GM23338 (cell line): Measurements from ENCODE around the gene DPH1. TPM values are rescaled to one million over a fixed set of nuclear protein-coding genes. Genes with fewer than 3 reads are reported as not detected.

ENCODE experiments used
- ATAC-seq: fragments of 200-7000 bp; cut with Tn5 transposase; 3 replicates; pipeline ENCODE4 v1.9.1; 2020
- DNase-seq: peaks from one replicate; pipeline ENCODE4 v3.0.0-alpha.2; 2015; ENCODE audit warnings: low spot score
- H2AFZ ChIP-seq: fragments of 200-600 bp; sonication (generic); 2 replicates; pipeline ENCODE4 v1.8.0; 2016; ENCODE audit warnings: antibody characterized with exemption, mild to moderate bottlenecking, moderate library complexity
- H3F3A ChIP-seq: fragments of 200-600 bp; sonication (generic); replicated peaks from 2 replicates; pipeline ENCODE4 v1.8.0; 2017; ENCODE audit warnings: antibody characterized with exemption, mixed run types, low read depth
- H3K27ac ChIP-seq: fragments of 200-600 bp; sonication (generic); 2 replicates; pipeline ENCODE4 v1.6.1; 2016; ENCODE audit warnings: low read depth
- H3K27me3 ChIP-seq: fragments of 200-600 bp; sonication (generic); 2 replicates; pipeline ENCODE4 v1.8.0; 2016; ENCODE audit warnings: mild to moderate bottlenecking, mixed run types, moderate library complexity; ENCODE audit not compliant: insufficient read depth
- H3K36me3 ChIP-seq: fragments of 200-600 bp; sonication (generic); 2 replicates; pipeline ENCODE4 v1.8.0; 2016; ENCODE audit warnings: mild to moderate bottlenecking; ENCODE audit not compliant: insufficient read depth
- H3K4me1 ChIP-seq: fragments of 200-600 bp; sonication (generic); 2 replicates; pipeline ENCODE4 v1.8.0; 2016; ENCODE audit warnings: mild to moderate bottlenecking, moderate library complexity; ENCODE audit not compliant: insufficient read depth
- H3K4me2 ChIP-seq: fragments of 200-600 bp; sonication (generic); 2 replicates; pipeline ENCODE4 v1.7.1; 2017; ENCODE audit warnings: mixed run types
- H3K4me3 ChIP-seq: fragments of 200-600 bp; sonication (generic); 2 replicates; pipeline ENCODE4 v1.6.1; 2016; ENCODE audit warnings: mixed run types
- H3K79me2 ChIP-seq: fragments of 200-600 bp; sonication (generic); replicated peaks from 2 replicates; pipeline ENCODE4 v1.8.0; 2017; ENCODE audit warnings: mild to moderate bottlenecking; ENCODE audit not compliant: insufficient read depth
- H3K9me2 ChIP-seq: fragments of 200-600 bp; sonication (generic); 2 replicates; pipeline ENCODE4 v1.8.0; 2017; ENCODE audit not compliant: insufficient read depth
- H4K20me1 ChIP-seq: fragments of 200-600 bp; sonication (generic); replicated peaks from 2 replicates; pipeline ENCODE4 v1.8.0; 2017; ENCODE audit warnings: mild to moderate bottlenecking; ENCODE audit not compliant: insufficient read depth
- H3K27ac Mint-ChIP-seq: 2 replicates; pipeline ENCODE4 v1.8.0; 2020; ENCODE audit warnings: inconsistent platforms, mild to moderate bottlenecking, moderate library complexity, mixed read lengths
- H3K27me3 Mint-ChIP-seq: 3 replicates; pipeline ENCODE4 v1.8.0; 2022; ENCODE audit warnings: low read depth, mild to moderate bottlenecking, moderate library complexity, mixed read lengths, inconsistent platforms; ENCODE audit not compliant: insufficient read depth, poor library complexity
- H3K36me3 Mint-ChIP-seq: 3 replicates; pipeline ENCODE4 v1.8.0; 2021; ENCODE audit warnings: low read depth, mild to moderate bottlenecking, inconsistent platforms, moderate library complexity, mixed read lengths
- H3K4me1 Mint-ChIP-seq: 3 replicates; pipeline ENCODE4 v1.8.0; 2020; ENCODE audit warnings: mild to moderate bottlenecking, inconsistent platforms, mixed read lengths
- H3K4me3 Mint-ChIP-seq: 3 replicates; pipeline ENCODE4 v1.8.0; 2021; ENCODE audit warnings: moderate library complexity, mild to moderate bottlenecking, inconsistent platforms, mixed read lengths
- H3K9me3 Mint-ChIP-seq: 3 replicates; pipeline ENCODE4 v1.8.0; 2020; ENCODE audit warnings: moderate library complexity, mild to moderate bottlenecking, inconsistent platforms, mixed read lengths
- EZH2phosphoT487 ChIP-seq: fragments of 200-600 bp; sonication (generic); IDR thresholded peaks from one replicate; pipeline ENCODE4 v1.8.1; 2018; ENCODE audit warnings: antibody characterized with exemption; ENCODE audit not compliant: unreplicated experiment
- STAT1 ChIP-seq: IDR thresholded peaks from one replicate; pipeline ENCODE4 v1.6.1; 2016; ENCODE audit warnings: antibody characterized with exemption; ENCODE audit not compliant: unreplicated experiment
- microRNA counts: library from miRNA; unstranded; fragments of <30 nt; microRNA quantifications from one replicate; lab custom pipeline; 2017
- microRNA-seq: library from miRNA; unstranded; fragments of <30 nt; microRNA quantifications from one replicate; pipeline ENCODE4, GENCODE V29; 2017
- polyA plus RNA-seq: library from polyadenylated mRNA; unstranded; fragments of >200 nt; fragmentation: Nextera tagmentation; extraction: Ambion mirVana; gene quantifications from 2 replicates; pipeline ENCODE4 v1.2.1, GENCODE V29; 2016
- small RNA-seq: library from RNA; depleted of rRNA; stranded (forward); fragments of <200 nt; gene quantifications from one replicate; pipeline ENCODE3, GENCODE V24; 2014; ENCODE audit warnings: low replicate concordance
- total RNA-seq: library from RNA; depleted of rRNA; stranded (reverse); fragments of >200 nt; shearing (Covaris generic); gene quantifications from 2 replicates; pipeline ENCODE4 v1.2.3, GENCODE V29; 2014; rRNA removed
- TF ChIP-seq, protein P1 (sequence below): fragments of 250-450 bp; sonication (Bioruptor Pico); IDR thresholded peaks from 2 replicates; pipeline ENCODE4 v1.5.0; 2020; ENCODE audit warnings: mild to moderate bottlenecking, moderate library complexity

Gene DPH1
- total and polyA plus RNA-seq, 2 experiments from 2014 or later: 11.8 to 28.2 TPM

DNA sequence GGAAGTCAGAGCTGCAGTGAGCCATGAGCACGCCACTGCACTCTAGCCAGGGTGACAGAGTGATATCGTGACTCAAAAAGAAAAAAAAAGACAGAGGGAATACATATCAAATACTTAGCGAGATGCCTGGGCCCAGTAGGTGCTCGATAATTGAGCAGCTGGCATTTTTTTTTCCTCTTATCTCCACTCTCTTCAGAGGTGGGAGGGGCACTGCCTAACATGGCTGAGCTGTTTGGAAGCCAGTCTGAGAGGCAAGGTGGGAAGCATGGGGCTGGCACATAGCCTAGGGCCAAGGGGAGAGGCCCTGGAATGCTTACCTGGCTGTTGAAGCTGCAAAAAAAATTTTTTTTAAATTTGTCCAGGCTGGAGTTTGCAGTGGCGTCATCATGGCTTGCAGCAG lies 63.4 kb downstream of the DPH1 start:
- Histone ChIP-seq H3K36me3 (no peaks in the 10 kb centered on the region), H3K79me2 (no peaks in the 10 kb centered on the region), H3K27ac (no peak overlapping the region), H2AFZ (no peak overlapping the region), H4K20me1 (no peaks in the 10 kb centered on the region), H3K4me1 (peaks cover 24% of the 10 kb centered on the region), H3K4me2 (no peak overlapping the region), H3K9me2 (no peaks in the 10 kb centered on the region), H3K4me3 (no peak overlapping the region), H3F3A (0 out of 2 replicates have a peak, but pooled peaks cover 2% of the 10 kb centered on the region), H3K27me3 (no peaks in the 10 kb centered on the region)
- no peak for DNase-seq
- H3K27ac Mint-ChIP-seq: no peak overlapping the region
- H3K27me3 Mint-ChIP-seq: peaks cover 7% of the 10 kb centered on the region
- no peak overlapping the region for H3K4me3 Mint-ChIP-seq
- no peak for ATAC-seq
- TF ChIP-seq EZH2phosphoT487: no peak
- TF ChIP-seq, protein P1, sequence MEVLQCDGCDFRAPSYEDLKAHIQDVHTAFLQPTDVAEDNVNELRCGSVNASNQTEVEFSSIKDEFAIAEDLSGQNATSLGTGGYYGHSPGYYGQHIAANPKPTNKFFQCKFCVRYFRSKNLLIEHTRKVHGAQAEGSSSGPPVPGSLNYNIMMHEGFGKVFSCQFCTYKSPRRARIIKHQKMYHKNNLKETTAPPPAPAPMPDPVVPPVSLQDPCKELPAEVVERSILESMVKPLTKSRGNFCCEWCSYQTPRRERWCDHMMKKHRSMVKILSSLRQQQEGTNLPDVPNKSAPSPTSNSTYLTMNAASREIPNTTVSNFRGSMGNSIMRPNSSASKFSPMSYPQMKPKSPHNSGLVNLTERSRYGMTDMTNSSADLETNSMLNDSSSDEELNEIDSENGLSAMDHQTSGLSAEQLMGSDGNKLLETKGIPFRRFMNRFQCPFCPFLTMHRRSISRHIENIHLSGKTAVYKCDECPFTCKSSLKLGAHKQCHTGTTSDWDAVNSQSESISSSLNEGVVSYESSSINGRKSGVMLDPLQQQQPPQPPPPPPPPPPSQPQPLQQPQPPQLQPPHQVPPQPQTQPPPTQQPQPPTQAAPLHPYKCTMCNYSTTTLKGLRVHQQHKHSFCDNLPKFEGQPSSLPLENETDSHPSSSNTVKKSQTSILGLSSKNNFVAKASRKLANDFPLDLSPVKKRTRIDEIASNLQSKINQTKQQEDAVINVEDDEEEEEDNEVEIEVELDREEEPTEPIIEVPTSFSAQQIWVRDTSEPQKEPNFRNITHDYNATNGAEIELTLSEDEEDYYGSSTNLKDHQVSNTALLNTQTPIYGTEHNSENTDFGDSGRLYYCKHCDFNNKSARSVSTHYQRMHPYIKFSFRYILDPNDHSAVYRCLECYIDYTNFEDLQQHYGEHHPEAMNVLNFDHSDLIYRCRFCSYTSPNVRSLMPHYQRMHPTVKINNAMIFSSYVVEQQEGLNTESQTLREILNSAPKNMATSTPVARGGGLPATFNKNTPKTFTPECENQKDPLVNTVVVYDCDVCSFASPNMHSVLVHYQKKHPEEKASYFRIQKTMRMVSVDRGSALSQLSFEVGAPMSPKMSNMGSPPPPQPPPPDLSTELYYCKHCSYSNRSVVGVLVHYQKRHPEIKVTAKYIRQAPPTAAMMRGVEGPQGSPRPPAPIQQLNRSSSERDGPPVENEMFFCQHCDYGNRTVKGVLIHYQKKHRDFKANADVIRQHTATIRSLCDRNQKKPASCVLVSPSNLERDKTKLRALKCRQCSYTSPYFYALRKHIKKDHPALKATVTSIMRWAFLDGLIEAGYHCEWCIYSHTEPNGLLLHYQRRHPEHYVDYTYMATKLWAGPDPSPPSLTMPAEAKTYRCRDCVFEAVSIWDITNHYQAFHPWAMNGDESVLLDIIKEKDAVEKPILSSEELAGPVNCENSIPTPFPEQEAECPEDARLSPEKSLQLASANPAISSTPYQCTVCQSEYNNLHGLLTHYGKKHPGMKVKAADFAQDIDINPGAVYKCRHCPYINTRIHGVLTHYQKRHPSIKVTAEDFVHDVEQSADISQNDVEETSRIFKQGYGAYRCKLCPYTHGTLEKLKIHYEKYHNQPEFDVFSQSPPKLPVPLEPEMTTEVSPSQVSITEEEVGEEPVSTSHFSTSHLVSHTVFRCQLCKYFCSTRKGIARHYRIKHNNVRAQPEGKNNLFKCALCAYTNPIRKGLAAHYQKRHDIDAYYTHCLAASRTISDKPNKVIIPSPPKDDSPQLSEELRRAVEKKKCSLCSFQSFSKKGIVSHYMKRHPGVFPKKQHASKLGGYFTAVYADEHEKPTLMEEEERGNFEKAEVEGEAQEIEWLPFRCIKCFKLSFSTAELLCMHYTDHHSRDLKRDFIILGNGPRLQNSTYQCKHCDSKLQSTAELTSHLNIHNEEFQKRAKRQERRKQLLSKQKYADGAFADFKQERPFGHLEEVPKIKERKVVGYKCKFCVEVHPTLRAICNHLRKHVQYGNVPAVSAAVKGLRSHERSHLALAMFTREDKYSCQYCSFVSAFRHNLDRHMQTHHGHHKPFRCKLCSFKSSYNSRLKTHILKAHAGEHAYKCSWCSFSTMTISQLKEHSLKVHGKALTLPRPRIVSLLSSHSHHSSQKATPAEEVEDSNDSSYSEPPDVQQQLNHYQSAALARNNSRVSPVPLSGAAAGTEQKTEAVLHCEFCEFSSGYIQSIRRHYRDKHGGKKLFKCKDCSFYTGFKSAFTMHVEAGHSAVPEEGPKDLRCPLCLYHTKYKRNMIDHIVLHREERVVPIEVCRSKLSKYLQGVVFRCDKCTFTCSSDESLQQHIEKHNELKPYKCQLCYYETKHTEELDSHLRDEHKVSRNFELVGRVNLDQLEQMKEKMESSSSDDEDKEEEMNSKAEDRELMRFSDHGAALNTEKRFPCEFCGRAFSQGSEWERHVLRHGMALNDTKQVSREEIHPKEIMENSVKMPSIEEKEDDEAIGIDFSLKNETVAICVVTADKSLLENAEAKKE: no peak
- TF ChIP-seq STAT1: no peak
- H3K36me3 Mint-ChIP-seq: no peaks in the 10 kb centered on the region; the same call in 2 of the 3 replicates
- H3K9me3 Mint-ChIP-seq: no peaks in the 10 kb centered on the region
- H3K4me1 Mint-ChIP-seq: peaks cover 48% of the 10 kb centered on the region

MicroRNA genes within 50 kb of the gene (microRNA counts, 767-probe panel; counts per million panel counts)
- microRNA hsa-miR-132-3p (lab: Ali Mortazavi, UCI) (not detected), microRNA hsa-miR-212-3p (lab: Ali Mortazavi, UCI) (not detected)

Small RNA genes within 50 kb of the gene (microRNA-seq; reads per million reads assigned to microRNA genes)
- gene MIR132 (7.8 reads per million, percentile 28 among the genes with 10 or more reads in this experiment), gene MIR212 (1.1 reads per million)

Small RNA genes within 50 kb of the gene (small RNA-seq; reads per million reads assigned to genes)
- gene AC090617.9 (not detected), gene MIR132 (0.10 reads per million), gene MIR212 (0.30 reads per million, percentile 12 among the genes with 10 or more reads in this experiment), gene OVCA2 (not detected)

Other genes with a start within 250 kb of the DPH1 start
- 18.4 and 21.9 TPM in 2 replicates for gene SMYD4, start 200.3 kb upstream of the DPH1 start, total RNA-seq
- 14.8 and 17.0 TPM in 2 replicates for gene SMYD4, start 200.3 kb upstream of the DPH1 start, polyA plus RNA-seq
- 42.5 and 52.1 TPM in 2 replicates for gene RPA1, start 200.1 kb upstream of the DPH1 start, total RNA-seq
- 26.7 and 33.7 TPM in 2 replicates for gene RPA1, start 200.1 kb upstream of the DPH1 start, polyA plus RNA-seq
- 0.17 TPM in 1 of 2 replicates, not detected in the other for gene RTN4RL1, start 4.8 kb upstream of the DPH1 start, total RNA-seq
- gene RTN4RL1, start 4.8 kb upstream of the DPH1 start, polyA plus RNA-seq: not detected in 2 replicates
- gene OVCA2, start 11.9 kb downstream of the DPH1 start, total RNA-seq: 21.3 and 24.8 TPM in 2 replicates
- gene OVCA2, start 11.9 kb downstream of the DPH1 start, polyA plus RNA-seq: 14.9 and 15.9 TPM in 2 replicates
- gene HIC1, start 24.9 kb downstream of the DPH1 start, total RNA-seq: 0.17 TPM in 1 of 2 replicates, not detected in the other
- 0.23 and 0.26 TPM in 2 replicates for gene HIC1, start 24.9 kb downstream of the DPH1 start, polyA plus RNA-seq